Measurements from ENCODE around the gene ADH6. TPM values are rescaled to one million over a fixed set of nuclear protein-coding genes. Genes with fewer than 3 reads are reported as not detected.
"Not testable (repeated sequence)": the region's sequence is repeated elsewhere in the genome, so short reads cannot be mapped to it uniquely, and the experiment has no call there.

The ADH6 gene
- polyA plus RNA-seq, 4 donors: 3.0 to 66.0 (median 28.7) TPM

GRCh38 chr4:99227646-99228045, 8.6 kb upstream of the ADH6 start:
- not testable (repeated sequence) for H3K27me3 ChIP-seq (ENCODE audit: control insufficient read depth in 3 of 3, insufficient read depth in 3 of 3, low read length in 3 of 3); DNase-seq; H3K36me3 ChIP-seq (ENCODE audit: control insufficient read depth in 3 of 3, insufficient read depth in 2 of 3, low read depth in 1 of 3, low read length in 3 of 3); H3K27ac ChIP-seq (ENCODE audit: low read depth in 1 of 3, low read length in 2 of 3); H3K9me3 ChIP-seq (ENCODE audit: control insufficient read depth in 2 of 2, insufficient read depth in 1 of 2, low read depth in 1 of 2, low read length in 1 of 2); FAIRE-seq; H3K4me3 ChIP-seq (ENCODE audit: low read depth in 1 of 3, low read length in 3 of 3); H3K4me1 ChIP-seq (ENCODE audit: control insufficient read depth in 3 of 3, insufficient read depth in 2 of 3, low read depth in 1 of 3, low read length in 2 of 3)
- WGBS, 3 donors: 89 to 91% (median 90%) methylated on average over 4 of the region's 4 CpGs

- peak; percentile 51 to 60 for DNase-seq
- Histone ChIP-seq H3K27ac (ENCODE audit: low read depth in 1 of 3, low read length in 2 of 3) (no peak overlapping the region), H3K4me3 (ENCODE audit: low read depth in 1 of 3, low read length in 3 of 3) (no peak overlapping the region), H3K36me3 (ENCODE audit: control insufficient read depth in 3 of 3, insufficient read depth in 2 of 3, low read depth in 1 of 3, low read length in 3 of 3) (no peaks in the 10 kb centered on the region), H3K4me1 (ENCODE audit: control insufficient read depth in 3 of 3, insufficient read depth in 2 of 3, low read depth in 1 of 3, low read length in 2 of 3) (peaks cover 2 to 14% (median 2%) of the 10 kb centered on the region in 3 donors), H3K27me3 (ENCODE audit: control insufficient read depth in 3 of 3, insufficient read depth in 3 of 3, low read length in 3 of 3) (no peaks in the 10 kb centered on the region), H3K9me3 (ENCODE audit: control insufficient read depth in 2 of 2, insufficient read depth in 1 of 2, low read depth in 1 of 2, low read length in 1 of 2) (no peaks in the 10 kb centered on the region)
- FAIRE-seq: peak; percentile 64
- WGBS, 3 donors: 13 to 24% (median 15%) methylated on average over 1 of the region's 1 CpG
Observed at GRCh38 chr4:99221980-99222379, 2.9 kb upstream of the ADH6 start.

GRCh38 chr4:99219479-99219878, 433 bp upstream of the ADH6 start:
- Histone ChIP-seq H3K27me3 (ENCODE audit: control insufficient read depth in 3 of 3, insufficient read depth in 3 of 3, low read length in 3 of 3) (no peaks in the 10 kb centered on the region), H3K27ac (ENCODE audit: low read depth in 1 of 3, low read length in 2 of 3) (peak overlapping the region in 2 of 3 donors; percentile 1 to 46), H3K4me3 (ENCODE audit: low read depth in 1 of 3, low read length in 3 of 3) (no peak overlapping the region), H3K36me3 (ENCODE audit: control insufficient read depth in 3 of 3, insufficient read depth in 2 of 3, low read depth in 1 of 3, low read length in 3 of 3) (no peaks in the 10 kb centered on the region), H3K4me1 (ENCODE audit: control insufficient read depth in 3 of 3, insufficient read depth in 2 of 3, low read depth in 1 of 3, low read length in 2 of 3) (peaks cover 2 to 14% (median 2%) of the 10 kb centered on the region in 3 donors), H3K9me3 (ENCODE audit: control insufficient read depth in 2 of 2, insufficient read depth in 1 of 2, low read depth in 1 of 2, low read length in 1 of 2) (no peaks in the 10 kb centered on the region)
- peak; percentile 19 to 33 for DNase-seq
- 15 to 35% (median 17%) methylated on average over 1 of the region's 1 CpG for WGBS, 3 donors
- no peak for FAIRE-seq

- DNase-seq (no peak), FAIRE-seq (no peak)
- peaks cover 0 to 3% of the 10 kb centered on the region in 2 donors for H3K9me3 ChIP-seq (ENCODE audit: control insufficient read depth in 2 of 2, insufficient read depth in 1 of 2, low read depth in 1 of 2, low read length in 1 of 2)
- H3K27ac ChIP-seq (ENCODE audit: low read depth in 1 of 3, low read length in 2 of 3): no peak overlapping the region
- H3K4me3 ChIP-seq (ENCODE audit: low read depth in 1 of 3, low read length in 3 of 3): no peak overlapping the region
- WGBS, 3 donors: 85 to 93% (median 88%) methylated on average over 3 of the region's 3 CpGs
- peaks cover 0 to under 1% (median 0%) of the 10 kb centered on the region in 3 donors for H3K36me3 ChIP-seq (ENCODE audit: control insufficient read depth in 3 of 3, insufficient read depth in 2 of 3, low read depth in 1 of 3, low read length in 3 of 3)
- H3K4me1 ChIP-seq (ENCODE audit: control insufficient read depth in 3 of 3, insufficient read depth in 2 of 3, low read depth in 1 of 3, low read length in 2 of 3): peaks cover 2 to 12% (median 2%) of the 10 kb centered on the region in 3 donors
- no peaks in the 10 kb centered on the region for H3K27me3 ChIP-seq (ENCODE audit: control insufficient read depth in 3 of 3, insufficient read depth in 3 of 3, low read length in 3 of 3)
Observed at GRCh38 chr4:99215521-99215920, 3.5 kb downstream of the ADH6 start.

GRCh38 chr4:99210789-99211188, 8.3 kb downstream of the ADH6 start:
- Histone ChIP-seq H3K9me3 (ENCODE audit: control insufficient read depth in 2 of 2, insufficient read depth in 1 of 2, low read depth in 1 of 2, low read length in 1 of 2) (peaks cover 0 to 3% of the 10 kb centered on the region in 2 donors), H3K27me3 (ENCODE audit: control insufficient read depth in 3 of 3, insufficient read depth in 3 of 3, low read length in 3 of 3) (no peaks in the 10 kb centered on the region), H3K27ac (ENCODE audit: low read depth in 1 of 3, low read length in 2 of 3) (no peak overlapping the region), H3K4me1 (ENCODE audit: control insufficient read depth in 3 of 3, insufficient read depth in 2 of 3, low read depth in 1 of 3, low read length in 2 of 3) (peaks cover 0 to 3% (median 2%) of the 10 kb centered on the region in 3 donors), H3K36me3 (ENCODE audit: control insufficient read depth in 3 of 3, insufficient read depth in 2 of 3, low read depth in 1 of 3, low read length in 3 of 3) (peaks cover 0 to 5% (median 0%) of the 10 kb centered on the region in 3 donors), H3K4me3 (ENCODE audit: low read depth in 1 of 3, low read length in 3 of 3) (no peak overlapping the region)
- FAIRE-seq: no peak
- no peak for DNase-seq

GRCh38 chr4:99209671-99210070, 9.4 kb downstream of the ADH6 start:
- Histone ChIP-seq H3K4me1 (ENCODE audit: control insufficient read depth in 3 of 3, insufficient read depth in 2 of 3, low read depth in 1 of 3, low read length in 2 of 3) (peaks cover 2 to 13% (median 2%) of the 10 kb centered on the region in 3 donors), H3K36me3 (ENCODE audit: control insufficient read depth in 3 of 3, insufficient read depth in 2 of 3, low read depth in 1 of 3, low read length in 3 of 3) (peaks cover 0 to 5% (median 0%) of the 10 kb centered on the region in 3 donors), H3K27ac (ENCODE audit: low read depth in 1 of 3, low read length in 2 of 3) (no peak overlapping the region), H3K4me3 (ENCODE audit: low read depth in 1 of 3, low read length in 3 of 3) (no peak overlapping the region), H3K9me3 (ENCODE audit: control insufficient read depth in 2 of 2, insufficient read depth in 1 of 2, low read depth in 1 of 2, low read length in 1 of 2) (peaks cover 0 to 3% of the 10 kb centered on the region in 2 donors), H3K27me3 (ENCODE audit: control insufficient read depth in 3 of 3, insufficient read depth in 3 of 3, low read length in 3 of 3) (no peaks in the 10 kb centered on the region)
- FAIRE-seq: no peak
- no peak for DNase-seq
- WGBS, 3 donors: 74 to 88% (median 85%) methylated on average over 1 of the region's 1 CpG

GRCh38 chr4:99208719-99209075, 10.3 kb downstream of the ADH6 start:
- no peak for DNase-seq
- Histone ChIP-seq H3K4me3 (ENCODE audit: low read depth in 1 of 3, low read length in 3 of 3) (no peak overlapping the region), H3K4me1 (ENCODE audit: control insufficient read depth in 3 of 3, insufficient read depth in 2 of 3, low read depth in 1 of 3, low read length in 2 of 3) (peaks cover 2 to 14% (median 3%) of the 10 kb centered on the region in 3 donors), H3K9me3 (ENCODE audit: control insufficient read depth in 2 of 2, insufficient read depth in 1 of 2, low read depth in 1 of 2, low read length in 1 of 2) (peaks cover 0 to 3% of the 10 kb centered on the region in 2 donors), H3K27ac (ENCODE audit: low read depth in 1 of 3, low read length in 2 of 3) (no peak overlapping the region), H3K36me3 (ENCODE audit: control insufficient read depth in 3 of 3, insufficient read depth in 2 of 3, low read depth in 1 of 3, low read length in 3 of 3) (peaks cover 0 to 5% (median 0%) of the 10 kb centered on the region in 3 donors), H3K27me3 (ENCODE audit: control insufficient read depth in 3 of 3, insufficient read depth in 3 of 3, low read length in 3 of 3) (no peaks in the 10 kb centered on the region)
- WGBS, 3 donors: 31 to 69% (median 47%) methylated on average over 2 of the region's 2 CpGs
- no peak for FAIRE-seq

GRCh38 chr4:99207911-99208718, 10.9 kb downstream of the ADH6 start:
- Histone ChIP-seq H3K27me3 (ENCODE audit: control insufficient read depth in 3 of 3, insufficient read depth in 3 of 3, low read length in 3 of 3) (no peaks in the 10 kb centered on the region), H3K9me3 (ENCODE audit: control insufficient read depth in 2 of 2, insufficient read depth in 1 of 2, low read depth in 1 of 2, low read length in 1 of 2) (peaks cover 0 to 3% of the 10 kb centered on the region in 2 donors), H3K27ac (ENCODE audit: low read depth in 1 of 3, low read length in 2 of 3) (no peak overlapping the region), H3K36me3 (ENCODE audit: control insufficient read depth in 3 of 3, insufficient read depth in 2 of 3, low read depth in 1 of 3, low read length in 3 of 3) (peaks cover 0 to 5% (median 0%) of the 10 kb centered on the region in 3 donors), H3K4me1 (ENCODE audit: control insufficient read depth in 3 of 3, insufficient read depth in 2 of 3, low read depth in 1 of 3, low read length in 2 of 3) (peaks cover 2 to 14% (median 3%) of the 10 kb centered on the region in 3 donors), H3K4me3 (ENCODE audit: low read depth in 1 of 3, low read length in 3 of 3) (no peak overlapping the region)
- DNase-seq (no peak), FAIRE-seq (no peak)
- WGBS, 3 donors: 32 to 38% (median 34%) methylated on average over 10 of the region's 10 CpGs
